ES-I3 (cell line): Measurements from ENCODE around the gene VWF.

Source experiments
- H3K36me3 ChIP-seq: 2 replicates; pipeline ENCODE4 v1.6.1; 2013; ENCODE audit warnings: mild to moderate bottlenecking, low read length, control low read depth, moderate library complexity; ENCODE audit not compliant: insufficient read depth
- H3K4me1 ChIP-seq: 2 replicates; pipeline ENCODE4 v1.6.1; 2013; ENCODE audit warnings: mild to moderate bottlenecking, control low read depth, low read length; ENCODE audit not compliant: insufficient read depth
- H3K9ac ChIP-seq: 2 replicates; pipeline ENCODE4 v1.6.1; 2013; ENCODE audit warnings: low read depth, mild to moderate bottlenecking, low read length, moderate library complexity
- H3K9me3 ChIP-seq: 2 replicates; pipeline ENCODE4 v1.6.1; 2013; ENCODE audit warnings: mild to moderate bottlenecking, low read length, moderate library complexity; ENCODE audit not compliant: control insufficient read depth, insufficient read depth

VWF gene

GRCh38 chr12:5964913-5965900 lies 159.3 kb downstream of the VWF start:
- H3K36me3 ChIP-seq = no peaks in the 10 kb centered on the region
- no peak overlapping the region for H3K9ac ChIP-seq
- no peaks in the 10 kb centered on the region for H3K9me3 ChIP-seq
- H3K4me1 ChIP-seq = peaks cover 20% of the 10 kb centered on the region

- Histone ChIP-seq H3K36me3 (no peaks in the 10 kb centered on the region), H3K9me3 (no peaks in the 10 kb centered on the region), H3K4me1 (peaks cover 20% of the 10 kb centered on the region), H3K9ac (no peak overlapping the region)
These were observed 161.0 kb downstream of the VWF start for GRCh38 chr12:5963515-5963914.

- Histone ChIP-seq H3K36me3 (no peaks in the 10 kb centered on the region), H3K9ac (no peak overlapping the region), H3K4me1 (peaks cover 20% of the 10 kb centered on the region), H3K9me3 (no peaks in the 10 kb centered on the region)
These were observed 163.7 kb downstream of the VWF start for GRCh38 chr12:5960783-5961182.

GRCh38 chr12:5956987-5957386 lies 167.5 kb downstream of the VWF start:
- no peak overlapping the region for H3K9ac ChIP-seq
- H3K9me3 ChIP-seq = no peaks in the 10 kb centered on the region
- no peaks in the 10 kb centered on the region for H3K4me1 ChIP-seq
- no peaks in the 10 kb centered on the region for H3K36me3 ChIP-seq

GRCh38 chr12:5954661-5955060 lies 169.8 kb downstream of the VWF start:
- no peaks in the 10 kb centered on the region for H3K9me3 ChIP-seq
- H3K36me3 ChIP-seq = no peaks in the 10 kb centered on the region

GRCh38 chr12:5953835-5954586 lies 170.5 kb downstream of the VWF start:
- H3K9ac ChIP-seq = no peak overlapping the region
- no peaks in the 10 kb centered on the region for H3K4me1 ChIP-seq
- H3K9me3 ChIP-seq = no peaks in the 10 kb centered on the region
- no peaks in the 10 kb centered on the region for H3K36me3 ChIP-seq

More at GRCh38 chr12:5954661-5955060, 169.8 kb downstream of the VWF start:
- H3K4me1 ChIP-seq = no peaks in the 10 kb centered on the region
- no peak overlapping the region for H3K9ac ChIP-seq

- H3K36me3 ChIP-seq = no peaks in the 10 kb centered on the region
- no peaks in the 10 kb centered on the region for H3K4me1 ChIP-seq
- no peak overlapping the region for H3K9ac ChIP-seq
- no peaks in the 10 kb centered on the region for H3K9me3 ChIP-seq
These were observed 172.4 kb downstream of the VWF start for GRCh38 chr12:5952031-5952430.

GRCh38 chr12:5948696-5949095 lies 175.8 kb downstream of the VWF start:
- Histone ChIP-seq H3K4me1 (no peaks in the 10 kb centered on the region), H3K9me3 (no peaks in the 10 kb centered on the region), H3K9ac (no peak overlapping the region), H3K36me3 (no peaks in the 10 kb centered on the region)

GRCh38 chr12:5947006-5947405 lies 177.5 kb downstream of the VWF start:
- Histone ChIP-seq H3K4me1 (no peaks in the 10 kb centered on the region), H3K36me3 (no peaks in the 10 kb centered on the region), H3K9ac (no peak overlapping the region), H3K9me3 (no peaks in the 10 kb centered on the region)

GRCh38 chr12:5946388-5946787 lies 178.1 kb downstream of the VWF start:
- H3K36me3 ChIP-seq = no peaks in the 10 kb centered on the region
- no peaks in the 10 kb centered on the region for H3K9me3 ChIP-seq
- H3K4me1 ChIP-seq = no peaks in the 10 kb centered on the region
- H3K9ac ChIP-seq = no peak overlapping the region

- Histone ChIP-seq H3K9me3 (no peaks in the 10 kb centered on the region), H3K4me1 (no peaks in the 10 kb centered on the region; the same call in 1 of the 2 replicates), H3K36me3 (no peaks in the 10 kb centered on the region), H3K9ac (peak within 1 kb of the TSS; percentile 85)
These were observed 179.1 kb downstream of the VWF start, which contains the start of gene ANO2 for GRCh38 chr12:5945071-5946008. Gene ANO2, minus strand, starts transcription at chr12:5945259. Its CDS starts 42 bp downstream, at chr12:5945217.

GRCh38 chr12:5944688-5945070 lies 179.8 kb downstream of the VWF start:
- Histone ChIP-seq H3K4me1 (no peaks in the 10 kb centered on the region; the same call in 1 of the 2 replicates), H3K36me3 (no peaks in the 10 kb centered on the region), H3K9ac (peak overlapping the region; percentile 85), H3K9me3 (no peaks in the 10 kb centered on the region)

- H3K36me3 ChIP-seq = no peaks in the 10 kb centered on the region
- no peaks in the 10 kb centered on the region; the same call in 1 of the 2 replicates for H3K4me1 ChIP-seq
- H3K9me3 ChIP-seq = no peaks in the 10 kb centered on the region
- H3K9ac ChIP-seq = no peak overlapping the region
These were observed 180.4 kb downstream of the VWF start for GRCh38 chr12:5944053-5944452.

GRCh38 chr12:5941907-5942306 lies 182.6 kb downstream of the VWF start:
- no peaks in the 10 kb centered on the region for H3K9me3 ChIP-seq
- H3K9ac ChIP-seq = no peak overlapping the region
- no peaks in the 10 kb centered on the region; the same call in 1 of the 2 replicates for H3K4me1 ChIP-seq
- no peaks in the 10 kb centered on the region for H3K36me3 ChIP-seq
